ENCODE data around the gene CYRIA.
A peak's percentile ranks its signal among the peaks of the same experiment; 100 is the strongest.

CYRIA gene

GRCh38 chr2:16632598-16632997 lies 33.0 kb downstream of the CYRIA start:
- no peak overlapping the region for H3K4me3 ChIP-seq
- no peak overlapping the region for H3K27ac ChIP-seq
- DNase-seq (ENCODE audit: low spot score): no peak

GRCh38 chr2:16630463-16630862 lies 35.2 kb downstream of the CYRIA start:
- no peak for TF ChIP-seq CTCF (IDR thresholded peaks at IDR 0.05)
- Histone ChIP-seq H3K4me3 (no peak overlapping the region), H3K27ac (no peak overlapping the region)
- DNase-seq (ENCODE audit: low spot score): no peak

More at GRCh38 chr2:16632598-16632997, 33.0 kb downstream of the CYRIA start:
- TF ChIP-seq CTCF (IDR thresholded peaks at IDR 0.05): no peak

GRCh38 chr2:16629770-16630169 lies 35.9 kb downstream of the CYRIA start:
- TF ChIP-seq CTCF (IDR thresholded peaks at IDR 0.05): no peak
- Histone ChIP-seq H3K27ac (no peak overlapping the region), H3K4me3 (no peak overlapping the region)
- no peak for DNase-seq (ENCODE audit: low spot score)

- DNase-seq (ENCODE audit: low spot score): no peak
- Histone ChIP-seq H3K27ac (no peak overlapping the region), H3K4me3 (no peak overlapping the region)
- TF ChIP-seq CTCF (IDR thresholded peaks at IDR 0.05): no peak
Observed at GRCh38 chr2:16629044-16629443, 36.6 kb downstream of the CYRIA start.

- no peak for TF ChIP-seq CTCF (IDR thresholded peaks at IDR 0.05)
- Histone ChIP-seq H3K27ac (peak overlapping the region in 1 of 2 donors; percentile 78), H3K4me3 (no peak overlapping the region)
- DNase-seq (ENCODE audit: low spot score): no peak
Observed at GRCh38 chr2:16628314-16628713, 37.3 kb downstream of the CYRIA start.

GRCh38 chr2:16626997-16627605 lies 38.5 kb downstream of the CYRIA start:
- Histone ChIP-seq H3K27ac (peak overlapping the region in 1 of 2 donors; percentile 78), H3K4me3 (no peak overlapping the region)
- no peak for TF ChIP-seq CTCF (IDR thresholded peaks at IDR 0.05)
- no peak for DNase-seq (ENCODE audit: low spot score)

GRCh38 chr2:16626497-16626896 lies 39.1 kb downstream of the CYRIA start:
- Histone ChIP-seq H3K4me3 (no peak overlapping the region), H3K27ac (peak overlapping the region in 1 of 2 donors; percentile 78)
- no peak for TF ChIP-seq CTCF (IDR thresholded peaks at IDR 0.05)
- no peak for DNase-seq (ENCODE audit: low spot score)

All from coronary artery (tissue), 2 donors.